HepG2 (cell line): ENCODE measurements around the gene PPP1CC. TPM values are rescaled to one million over a fixed set of nuclear protein-coding genes. Genes with fewer than 3 reads are reported as not detected.

ENCODE experiments used
- ATAC-seq: fragments of 200-7000 bp; cut with Tn5 transposase; 3 replicates; pipeline ENCODE4 v1.9.1; 2020; ENCODE audit warnings: mild to moderate bottlenecking, moderate library complexity
- BruUV-seq: library from RNA; stranded (reverse); fragments of 400-500 nt; replicated peaks from 2 replicates; lab custom pipeline; 2021; lab: Mats Ljungman, UMichigan
- CTCF ChIA-PET: fragments of 300-600 bp; formaldehyde crosslinking; extraction: SDS; loops from one replicate; lab custom pipeline; 2021; ENCODE audit warnings: low total read pairs, inconsistent platforms, low intra/inter-chr PET ratio; lab: Yijun Ruan, JAX
- POLR2A ChIA-PET: fragments of 350-600 bp; sonication (Branson Sonifier 250); formaldehyde crosslinking; loops from one replicate; lab custom pipeline; 2020; ENCODE audit warnings: antibody characterized with exemption, inconsistent platforms; lab: Yijun Ruan, JAX
- DNase-seq: peaks from one replicate; pipeline ENCODE4 v3.0.0-alpha.2; 2015; ENCODE audit warnings: low spot score
- FAIRE-seq: peaks from 3 replicates; lab custom pipeline; 2011; peaks lifted over from hg19 to GRCh38; lab: Jason Lieb, UNC
- H2AFZ ChIP-seq: one replicate; pipeline ENCODE4 v1.6.1; 2011; ENCODE audit warnings: low read length, inconsistent platforms
- H3K27ac ChIP-seq: fragments of 300-600 bp; 3 replicates; pipeline ENCODE4 v1.8.0; 2011; ENCODE audit warnings: mixed run types, mild to moderate bottlenecking, mixed read lengths, low read length, inconsistent platforms; ENCODE audit not compliant: insufficient read depth; ENCODE audit errors: extremely low read length
- H3K27me3 ChIP-seq, 2 experiments: fragments of 200-600 bp in 1 of 2; 2 replicates in 1 of 2; 3 replicates in 1 of 2; pipeline versions ENCODE4 v1.6.0 to v1.8.0; 2011; ENCODE audit warnings: low read length in 2 of 2, mild to moderate bottlenecking in 2 of 2, moderate library complexity in 2 of 2, inconsistent platforms in 1 of 2; ENCODE audit not compliant: insufficient read depth in 2 of 2, control insufficient read depth in 1 of 2
- H3K36me3 ChIP-seq, 2 experiments: fragments of 200-600 bp in 1 of 2; replicated peaks in 1 of 2; 2 replicates in 1 of 2; 3 replicates in 1 of 2; pipeline versions ENCODE4 v1.5.1 to v1.8.0; 2011; ENCODE audit warnings: low read length in 2 of 2, inconsistent platforms in 1 of 2; ENCODE audit not compliant: insufficient read depth in 2 of 2, control insufficient read depth in 1 of 2
- H3K4me1 ChIP-seq: 2 replicates; pipeline ENCODE4 v1.5.1; 2012; ENCODE audit warnings: low read length, inconsistent platforms; ENCODE audit not compliant: insufficient read depth
- H3K4me2 ChIP-seq: 2 replicates; pipeline ENCODE4 v1.6.0; 2011; ENCODE audit warnings: low read depth, low read length, inconsistent platforms
- H3K4me3 ChIP-seq, 3 experiments: fragments of 200-600 bp in 1 of 3; sonication (generic), shearing (Covaris generic) in 1 of 3; replicated peaks in 1 of 3; 2 replicates each; pipeline ENCODE4 v1.5.1; 2011 to 2016; ENCODE audit warnings: low read length in 3 of 3, inconsistent platforms in 2 of 3, low read depth in 2 of 3, mild to moderate bottlenecking in 2 of 3, control low read depth in 1 of 3, mixed read lengths in 1 of 3; ENCODE audit not compliant: insufficient read depth in 1 of 3
- H3K79me2 ChIP-seq: one replicate; pipeline ENCODE4 v1.6.1; 2011; ENCODE audit warnings: low read length, inconsistent platforms; ENCODE audit not compliant: insufficient read depth
- H3K9ac ChIP-seq: 2 replicates; pipeline ENCODE4 v1.6.0; 2011; ENCODE audit warnings: mild to moderate bottlenecking, low read depth, low read length, inconsistent platforms; ENCODE audit not compliant: insufficient read depth
- H3K9me3 ChIP-seq: 2 replicates; pipeline ENCODE4 v1.5.1; 2012; ENCODE audit warnings: mild to moderate bottlenecking, low read length
- H4K20me1 ChIP-seq: 2 replicates; pipeline ENCODE4 v1.6.0; 2011; ENCODE audit warnings: inconsistent platforms, mild to moderate bottlenecking, low read length, moderate library complexity; ENCODE audit not compliant: insufficient read depth
- EHMT2 ChIP-seq: fragments of 200-600 bp; sonication (generic); IDR thresholded peaks from 2 replicates; pipeline ENCODE4 v1.7.0; 2017; ENCODE audit warnings: antibody characterized with exemption, low read depth, low read length, borderline replicate concordance
- ETV6 ChIP-seq: sonication (generic); formaldehyde crosslinking; conservative IDR thresholded peaks from 2 replicates; pipeline ENCODE4 v1.4.0; 2020; ENCODE audit warnings: missing genetic modification reagents
- MED1 ChIP-seq: sonication (generic); formaldehyde crosslinking; IDR thresholded peaks from 2 replicates; pipeline ENCODE4 v1.4.0; 2020; ENCODE audit warnings: missing genetic modification reagents
- NFE2L1 ChIP-seq: sonication (generic); formaldehyde crosslinking; IDR thresholded peaks from 2 replicates; pipeline ENCODE4 v1.4.0; 2020; ENCODE audit warnings: missing genetic modification reagents, mild to moderate bottlenecking, borderline replicate concordance
- POLR2AphosphoS2 ChIP-seq: IDR thresholded peaks from 2 replicates; pipeline ENCODE4 v1.6.1; 2011; ENCODE audit warnings: low read depth, low read length, improper control_type of control experiment
- TAF1 ChIP-seq: sonication (generic); formaldehyde crosslinking; IDR thresholded peaks from 2 replicates; pipeline ENCODE4 v1.4.0; 2020; ENCODE audit warnings: missing genetic modification reagents
- ZFP1 ChIP-seq: IDR thresholded peaks from 2 replicates; pipeline ENCODE4 v1.6.1; 2016
- ZNF12 ChIP-seq: sonication (generic); formaldehyde crosslinking; IDR thresholded peaks from 2 replicates; pipeline ENCODE4 v1.5.0; 2020; ENCODE audit warnings: missing genetic modification reagents
- ZNF329 ChIP-seq: sonication (generic); formaldehyde crosslinking; IDR thresholded peaks from 2 replicates; pipeline ENCODE4 v1.9.0; 2021; ENCODE audit warnings: low read depth, mild to moderate bottlenecking, missing genetic modification reagents
- ZNF550 ChIP-seq: sonication (generic); formaldehyde crosslinking; IDR thresholded peaks from 2 replicates; pipeline ENCODE4 v1.4.0; 2020; ENCODE audit warnings: mild to moderate bottlenecking, missing genetic modification reagents, borderline replicate concordance
- ZNF703 ChIP-seq: sonication (generic); formaldehyde crosslinking; IDR thresholded peaks from 2 replicates; pipeline ENCODE4 v1.5.1; 2020; ENCODE audit warnings: missing genetic modification reagents, mild to moderate bottlenecking, moderate library complexity, borderline replicate concordance
- ZSCAN22 ChIP-seq: sonication (generic); formaldehyde crosslinking; IDR thresholded peaks from 2 replicates; pipeline ENCODE4 v1.4.0; 2020; ENCODE audit warnings: mild to moderate bottlenecking, missing genetic modification reagents
- WGBS: methylation state at CpG from one replicate; pipeline ENCODE4 v1.1.6; 2017; ENCODE audit warnings: low lambda C conversion rate; 5-methylcytosine and 5-hydroxymethylcytosine counted together
- in situ Hi-C: cut with HindIII; loops from 2 replicates; pipeline ENCODE4 v1.10.0; 2017; ENCODE audit warnings: low pct_unique_long_range_greater_than_20kb; ENCODE audit not compliant: extremely low pct_ligation_motif_present
- intact Hi-C: fragments of 100-400 bp; cut with micrococcal nuclease; formaldehyde crosslinking; loops from one replicate; pipeline ENCODE4 v1.10.0; 2022; ENCODE audit not compliant: unreplicated experiment
- polyA plus RNA-seq, 8 experiments: library from polyadenylated mRNA; depleted of rRNA in 3 of 8; stranded (reverse) in 7 of 8; unstranded in 1 of 8; fragments of >200 nt; fragmentation: Illumina TruSeq in 4 of 8; extraction: Trizol in 4 of 8; gene quantifications; 2 replicates each; pipeline versions ENCODE4 v1.2.1 to v1.2.3, GENCODE V29; 2011 to 2016; ENCODE audit warnings: low read depth in 4 of 8, missing spikeins in 1 of 8, mixed read lengths in 1 of 8; ENCODE audit not compliant: insufficient read depth in 1 of 8
- total RNA-seq, 5 experiments: library from RNA; depleted of rRNA; stranded (reverse); fragments of >200 nt; fragmentation: Illumina TruSeq; extraction: Trizol; gene quantifications; 2 replicates each; pipeline ENCODE4 v1.2.3, GENCODE V29; 2016; ENCODE audit warnings: low read depth in 1 of 5
- TF ChIP-seq, protein P1 (sequence below): sonication (generic); formaldehyde crosslinking; conservative IDR thresholded peaks from 2 replicates; pipeline ENCODE4 v1.4.0; 2020; ENCODE audit warnings: missing genetic modification reagents
- TF ChIP-seq, protein P2 (sequence below): sonication (generic); formaldehyde crosslinking; IDR thresholded peaks from 2 replicates; pipeline ENCODE4 v1.4.0; 2020; ENCODE audit warnings: missing genetic modification reagents
- TF ChIP-seq, protein P3 (sequence below): sonication (generic); formaldehyde crosslinking; IDR thresholded peaks from 2 replicates; pipeline ENCODE4 v1.8.1; 2023; ENCODE audit warnings: missing genetic modification reagents, inconsistent platforms, borderline replicate concordance

Gene PPP1CC
- total and polyA plus RNA-seq, 2 of the 13 experiments (the other 11 are each of a cell fraction or from before 2014, with no cell fraction given), result 178 to 187 TPM

DNA sequence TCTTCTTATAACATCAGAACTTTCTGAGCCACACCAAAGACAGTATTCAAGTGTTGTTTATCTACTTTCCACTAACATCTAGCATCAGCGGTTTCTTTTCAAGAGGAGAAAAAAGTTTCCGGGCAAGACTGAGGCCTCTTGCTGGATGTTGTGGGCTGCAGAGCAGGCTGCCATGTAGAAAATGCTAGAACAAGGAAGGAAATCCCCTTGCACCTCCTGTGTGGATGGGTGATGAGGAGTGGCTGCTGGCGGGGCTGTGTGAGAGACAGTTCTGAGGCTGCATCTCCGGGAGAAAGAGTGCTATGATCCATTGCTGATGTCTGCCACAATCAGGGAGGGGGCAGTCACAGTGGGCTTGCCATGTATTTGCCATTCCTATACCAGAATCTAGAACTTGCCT lies 37.8 kb upstream of the PPP1CC start:
- ChIA-PET POLR2A (no interaction called here), CTCF (no interaction called here)
- no peak overlapping the region for H3K4me2 ChIP-seq
- FAIRE-seq (no peak), ATAC-seq (no peak), DNase-seq (no peak)
- intact Hi-C loops, result no loop called here
- 60% methylated on average over 4 of the region's 4 CpGs for WGBS
- no TSS peak for BruUV-seq
- H3K36me3 ChIP-seq, result no peaks in the 10 kb centered on the region
- peaks cover 0 to 10% of the 10 kb centered on the region in 2 experiments; a peak in 2 of 5 replicates for H3K27me3 ChIP-seq
- H3K4me3 ChIP-seq, result no peak overlapping the region
- no peak overlapping the region for H2AFZ ChIP-seq
- H4K20me1 ChIP-seq, result no peaks in the 10 kb centered on the region
- peaks cover 12% of the 10 kb centered on the region; the same call in 1 of the 2 replicates for H3K4me1 ChIP-seq
- no peaks in the 10 kb centered on the region for H3K79me2 ChIP-seq
- no peak overlapping the region for H3K27ac ChIP-seq
- no peaks in the 10 kb centered on the region for H3K9me3 ChIP-seq
- in situ Hi-C loops, result no loop called here
- H3K9ac ChIP-seq, result no peak overlapping the region
- TF ChIP-seq TAF1 (no peak), ZNF329 (CRISPR knock-in tag) (no peak), ETV6 (CRISPR knock-in tag) (no peak), ZNF12 (CRISPR knock-in tag) (no peak), MED1 (CRISPR knock-in tag) (no peak), ZFP1 (CRISPR knock-in tag) (no peak), ZNF550 (no peak), ZNF703 (no peak), ZSCAN22 (CRISPR knock-in tag) (no peak), POLR2AphosphoS2 (no peak), NFE2L1 (CRISPR knock-in tag) (no peak), EHMT2 (no peak)
- TF ChIP-seq, protein P1, sequence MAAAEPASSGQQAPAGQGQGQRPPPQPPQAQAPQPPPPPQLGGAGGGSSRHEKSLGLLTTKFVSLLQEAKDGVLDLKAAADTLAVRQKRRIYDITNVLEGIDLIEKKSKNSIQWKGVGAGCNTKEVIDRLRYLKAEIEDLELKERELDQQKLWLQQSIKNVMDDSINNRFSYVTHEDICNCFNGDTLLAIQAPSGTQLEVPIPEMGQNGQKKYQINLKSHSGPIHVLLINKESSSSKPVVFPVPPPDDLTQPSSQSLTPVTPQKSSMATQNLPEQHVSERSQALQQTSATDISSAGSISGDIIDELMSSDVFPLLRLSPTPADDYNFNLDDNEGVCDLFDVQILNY (CRISPR knock-in tag), result no peak
- TF ChIP-seq, protein P2, sequence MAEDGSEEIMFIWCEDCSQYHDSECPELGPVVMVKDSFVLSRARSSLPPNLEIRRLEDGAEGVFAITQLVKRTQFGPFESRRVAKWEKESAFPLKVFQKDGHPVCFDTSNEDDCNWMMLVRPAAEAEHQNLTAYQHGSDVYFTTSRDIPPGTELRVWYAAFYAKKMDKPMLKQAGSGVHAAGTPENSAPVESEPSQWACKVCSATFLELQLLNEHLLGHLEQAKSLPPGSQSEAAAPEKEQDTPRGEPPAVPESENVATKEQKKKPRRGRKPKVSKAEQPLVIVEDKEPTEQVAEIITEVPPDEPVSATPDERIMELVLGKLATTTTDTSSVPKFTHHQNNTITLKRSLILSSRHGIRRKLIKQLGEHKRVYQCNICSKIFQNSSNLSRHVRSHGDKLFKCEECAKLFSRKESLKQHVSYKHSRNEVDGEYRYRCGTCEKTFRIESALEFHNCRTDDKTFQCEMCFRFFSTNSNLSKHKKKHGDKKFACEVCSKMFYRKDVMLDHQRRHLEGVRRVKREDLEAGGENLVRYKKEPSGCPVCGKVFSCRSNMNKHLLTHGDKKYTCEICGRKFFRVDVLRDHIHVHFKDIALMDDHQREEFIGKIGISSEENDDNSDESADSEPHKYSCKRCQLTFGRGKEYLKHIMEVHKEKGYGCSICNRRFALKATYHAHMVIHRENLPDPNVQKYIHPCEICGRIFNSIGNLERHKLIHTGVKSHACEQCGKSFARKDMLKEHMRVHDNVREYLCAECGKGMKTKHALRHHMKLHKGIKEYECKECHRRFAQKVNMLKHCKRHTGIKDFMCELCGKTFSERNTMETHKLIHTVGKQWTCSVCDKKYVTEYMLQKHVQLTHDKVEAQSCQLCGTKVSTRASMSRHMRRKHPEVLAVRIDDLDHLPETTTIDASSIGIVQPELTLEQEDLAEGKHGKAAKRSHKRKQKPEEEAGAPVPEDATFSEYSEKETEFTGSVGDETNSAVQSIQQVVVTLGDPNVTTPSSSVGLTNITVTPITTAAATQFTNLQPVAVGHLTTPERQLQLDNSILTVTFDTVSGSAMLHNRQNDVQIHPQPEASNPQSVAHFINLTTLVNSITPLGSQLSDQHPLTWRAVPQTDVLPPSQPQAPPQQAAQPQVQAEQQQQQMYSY (CRISPR knock-in tag), result no peak
- TF ChIP-seq, protein P3, sequence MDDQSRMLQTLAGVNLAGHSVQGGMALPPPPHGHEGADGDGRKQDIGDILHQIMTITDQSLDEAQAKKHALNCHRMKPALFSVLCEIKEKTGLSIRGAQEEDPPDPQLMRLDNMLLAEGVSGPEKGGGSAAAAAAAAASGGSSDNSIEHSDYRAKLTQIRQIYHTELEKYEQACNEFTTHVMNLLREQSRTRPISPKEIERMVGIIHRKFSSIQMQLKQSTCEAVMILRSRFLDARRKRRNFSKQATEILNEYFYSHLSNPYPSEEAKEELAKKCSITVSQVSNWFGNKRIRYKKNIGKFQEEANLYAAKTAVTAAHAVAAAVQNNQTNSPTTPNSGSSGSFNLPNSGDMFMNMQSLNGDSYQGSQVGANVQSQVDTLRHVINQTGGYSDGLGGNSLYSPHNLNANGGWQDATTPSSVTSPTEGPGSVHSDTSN (CRISPR knock-in tag), result no peak
